Astrocyte (in vitro differentiated cells and primary cell): ENCODE results near the gene PTPRN2. TPM values are rescaled to one million over a fixed set of nuclear protein-coding genes. Genes with fewer than 3 reads are reported as not detected.

ENCODE experiments used
- DNase-seq: peaks from one replicate; pipeline ENCODE4 v3.0.0-alpha.2; 2010; ENCODE audit warnings: low read depth
- FAIRE-seq: peaks from 2 replicates; lab custom pipeline; 2011; peaks lifted over from hg19 to GRCh38; lab: Jason Lieb, UNC
- H2AFZ ChIP-seq: 2 replicates; pipeline ENCODE4 v1.6.0; 2012; ENCODE audit warnings: low read depth, low read length, inconsistent platforms
- H3K27ac ChIP-seq: 2 replicates; pipeline ENCODE4 v1.5.1; 2011; ENCODE audit warnings: low read depth, low read length, inconsistent platforms
- H3K27me3 ChIP-seq: 2 replicates; pipeline ENCODE4 v1.6.0; 2011; ENCODE audit warnings: low read length, inconsistent platforms; ENCODE audit not compliant: insufficient read depth
- H3K36me3 ChIP-seq: 2 replicates; pipeline ENCODE4 v1.5.1; 2011; ENCODE audit warnings: low read length, inconsistent platforms; ENCODE audit not compliant: insufficient read depth
- H3K4me1 ChIP-seq: 2 replicates; pipeline ENCODE4 v1.5.1; 2011; ENCODE audit warnings: low read length, inconsistent platforms; ENCODE audit not compliant: insufficient read depth
- H3K4me2 ChIP-seq: 2 replicates; pipeline ENCODE4 v1.6.0; 2012; ENCODE audit warnings: low read length, inconsistent platforms
- H3K4me3 ChIP-seq: 2 replicates; pipeline ENCODE4 v1.5.1; 2011; ENCODE audit warnings: low read depth, mild to moderate bottlenecking, low read length, inconsistent platforms; ENCODE audit not compliant: insufficient read depth
- H3K79me2 ChIP-seq: 2 replicates; pipeline ENCODE4 v1.6.0; 2012; ENCODE audit warnings: mild to moderate bottlenecking, low read length, inconsistent platforms; ENCODE audit not compliant: insufficient read depth
- H3K9ac ChIP-seq: 2 replicates; pipeline ENCODE4 v1.6.0; 2012; ENCODE audit warnings: mild to moderate bottlenecking, low read length, inconsistent platforms
- H3K9me3 ChIP-seq: 2 replicates; pipeline ENCODE4 v1.5.1; 2012; ENCODE audit warnings: low read depth, mild to moderate bottlenecking, low read length, inconsistent platforms; ENCODE audit not compliant: insufficient read depth
- H4K20me1 ChIP-seq: 2 replicates; pipeline ENCODE4 v1.6.0; 2012; ENCODE audit warnings: low read length, inconsistent platforms; ENCODE audit not compliant: insufficient read depth
- H3K27ac Mint-ChIP-seq: one replicate; pipeline ENCODE4 v1.8.0; 2021; ENCODE audit warnings: mild to moderate bottlenecking, mixed read lengths; ENCODE audit not compliant: unreplicated experiment
- H3K27me3 Mint-ChIP-seq: one replicate; pipeline ENCODE4 v1.8.0; 2021; ENCODE audit warnings: low read depth, mixed read lengths; ENCODE audit not compliant: unreplicated experiment
- H3K36me3 Mint-ChIP-seq: one replicate; pipeline ENCODE4 v1.8.0; 2021; ENCODE audit warnings: low read depth, mixed read lengths; ENCODE audit not compliant: unreplicated experiment
- H3K4me1 Mint-ChIP-seq: one replicate; pipeline ENCODE4 v1.8.0; 2021; ENCODE audit warnings: low read depth, mixed read lengths; ENCODE audit not compliant: unreplicated experiment
- H3K4me3 Mint-ChIP-seq: one replicate; pipeline ENCODE4 v1.8.0; 2021; ENCODE audit warnings: mild to moderate bottlenecking, moderate library complexity, mixed read lengths; ENCODE audit not compliant: unreplicated experiment
- H3K9me3 Mint-ChIP-seq: one replicate; pipeline ENCODE4 v1.8.0; 2021; ENCODE audit warnings: mild to moderate bottlenecking, mixed read lengths; ENCODE audit not compliant: unreplicated experiment
- EZH2 ChIP-seq: IDR thresholded peaks from 2 replicates; pipeline ENCODE4 v1.6.1; 2012; ENCODE audit warnings: mild to moderate bottlenecking, low read length, inconsistent platforms; ENCODE audit not compliant: insufficient read depth
- total RNA-seq: library from RNA; stranded (reverse); gene quantifications from 2 replicates; pipeline ENCODE4 v1.2.1, GENCODE V29; 2021
- TF ChIP-seq, protein P1 (sequence below): IDR thresholded peaks from 2 replicates; pipeline ENCODE4 v1.5.1; 2011; ENCODE audit warnings: low read depth, mild to moderate bottlenecking, inconsistent platforms, low read length, moderate library complexity; ENCODE audit not compliant: insufficient read depth

Gene PTPRN2
- total RNA-seq, 1 donor from 2014 or later: 0.09 TPM

DNA sequence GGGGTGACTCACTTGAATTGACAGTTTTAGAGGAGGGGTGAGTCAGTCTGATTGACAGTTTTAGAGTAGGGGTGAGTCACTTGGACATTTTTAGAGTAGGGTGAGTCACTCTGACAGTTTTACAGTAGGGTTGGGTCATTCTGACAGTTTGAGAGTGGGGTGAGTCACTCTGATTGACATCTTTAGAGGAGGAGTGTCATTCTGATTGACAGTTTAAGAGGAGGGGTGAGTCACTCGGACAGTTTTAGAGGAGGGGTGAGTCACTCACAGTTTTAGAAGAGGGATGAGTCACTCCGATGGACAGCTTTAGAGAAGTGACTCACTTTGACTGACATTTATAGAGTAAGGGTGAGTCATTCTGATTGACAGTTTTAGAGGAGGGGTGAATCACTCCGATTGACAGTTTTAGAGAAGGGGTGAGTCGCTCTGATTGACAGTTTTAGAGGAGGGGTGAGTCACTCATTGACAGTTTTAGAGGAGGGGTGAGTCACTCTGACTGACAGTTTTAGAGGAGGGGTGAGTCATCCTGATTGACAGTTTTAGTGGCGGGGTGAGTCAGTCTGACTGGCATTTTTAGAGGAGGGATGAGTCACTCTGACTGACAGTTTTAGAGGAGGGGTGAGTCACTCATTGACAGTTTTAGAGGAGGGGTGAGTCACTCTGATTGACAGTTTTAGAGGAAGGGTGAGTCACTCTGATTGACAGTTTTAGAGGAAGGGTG lies 655.0 kb downstream of the PTPRN2 start:
- H3K9ac ChIP-seq: no peak overlapping the region
- FAIRE-seq (no peak), DNase-seq (no peak)
- TF ChIP-seq EZH2: no peak
- TF ChIP-seq, protein P1, sequence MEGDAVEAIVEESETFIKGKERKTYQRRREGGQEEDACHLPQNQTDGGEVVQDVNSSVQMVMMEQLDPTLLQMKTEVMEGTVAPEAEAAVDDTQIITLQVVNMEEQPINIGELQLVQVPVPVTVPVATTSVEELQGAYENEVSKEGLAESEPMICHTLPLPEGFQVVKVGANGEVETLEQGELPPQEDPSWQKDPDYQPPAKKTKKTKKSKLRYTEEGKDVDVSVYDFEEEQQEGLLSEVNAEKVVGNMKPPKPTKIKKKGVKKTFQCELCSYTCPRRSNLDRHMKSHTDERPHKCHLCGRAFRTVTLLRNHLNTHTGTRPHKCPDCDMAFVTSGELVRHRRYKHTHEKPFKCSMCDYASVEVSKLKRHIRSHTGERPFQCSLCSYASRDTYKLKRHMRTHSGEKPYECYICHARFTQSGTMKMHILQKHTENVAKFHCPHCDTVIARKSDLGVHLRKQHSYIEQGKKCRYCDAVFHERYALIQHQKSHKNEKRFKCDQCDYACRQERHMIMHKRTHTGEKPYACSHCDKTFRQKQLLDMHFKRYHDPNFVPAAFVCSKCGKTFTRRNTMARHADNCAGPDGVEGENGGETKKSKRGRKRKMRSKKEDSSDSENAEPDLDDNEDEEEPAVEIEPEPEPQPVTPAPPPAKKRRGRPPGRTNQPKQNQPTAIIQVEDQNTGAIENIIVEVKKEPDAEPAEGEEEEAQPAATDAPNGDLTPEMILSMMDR: no peak
- H3K27ac Mint-ChIP-seq: no peak overlapping the region
- no peaks in the 10 kb centered on the region for H4K20me1 ChIP-seq
- H3K27ac ChIP-seq: no peak overlapping the region
- no peak overlapping the region for H2AFZ ChIP-seq
- no peaks in the 10 kb centered on the region for H3K79me2 ChIP-seq
- no peaks in the 10 kb centered on the region for H3K4me1 ChIP-seq
- no peaks in the 10 kb centered on the region for H3K36me3 ChIP-seq
- H3K27me3 ChIP-seq: no peaks in the 10 kb centered on the region
- no peak overlapping the region for H3K4me2 ChIP-seq
- peaks cover 7% of the 10 kb centered on the region for H3K36me3 Mint-ChIP-seq
- peaks cover 30% of the 10 kb centered on the region for H3K9me3 ChIP-seq
- no peak overlapping the region for H3K4me3 ChIP-seq
- H3K27me3 Mint-ChIP-seq: no peaks in the 10 kb centered on the region
- H3K4me3 Mint-ChIP-seq: no peak overlapping the region
- H3K4me1 Mint-ChIP-seq: no peaks in the 10 kb centered on the region
- H3K9me3 Mint-ChIP-seq: peaks cover 59% of the 10 kb centered on the region

DNA sequence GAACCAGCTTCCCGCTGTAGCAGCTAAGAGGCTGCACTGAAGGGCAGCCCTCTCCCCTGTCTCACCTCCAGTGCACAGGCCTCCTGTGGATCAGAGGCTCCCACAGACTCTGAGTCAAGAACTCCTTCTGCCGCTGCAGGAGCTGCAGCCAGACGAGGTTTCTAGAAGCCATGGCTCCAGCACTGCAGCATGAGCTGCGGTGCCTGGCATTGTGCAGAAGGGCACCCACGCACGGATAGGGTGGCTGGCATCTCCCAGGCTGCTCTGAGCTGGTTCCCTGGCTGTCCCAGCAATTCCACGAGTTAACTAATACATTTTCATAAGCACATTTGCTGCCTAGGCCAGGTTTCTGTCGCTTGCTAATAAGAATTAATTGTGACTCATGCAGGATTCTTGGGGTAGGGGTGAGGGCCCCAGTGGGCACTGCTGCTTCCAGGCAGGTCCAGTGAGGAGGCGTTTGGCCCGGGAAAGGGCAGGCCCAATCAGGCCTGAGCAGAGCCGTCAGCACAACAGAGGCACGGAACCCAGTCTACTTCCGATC lies 656.6 kb downstream of the PTPRN2 start:
- no peak for DNase-seq
- peaks cover 58% of the 10 kb centered on the region for H3K9me3 Mint-ChIP-seq

More for the DNA sequence above, 656.6 kb downstream of the PTPRN2 start:
- Histone ChIP-seq H3K4me2 (no peak overlapping the region), H3K27me3 (no peaks in the 10 kb centered on the region), H3K4me3 (no peak overlapping the region), H3K4me1 (no peaks in the 10 kb centered on the region), H2AFZ (no peak overlapping the region), H4K20me1 (no peaks in the 10 kb centered on the region), H3K27ac (no peak overlapping the region), H3K36me3 (no peaks in the 10 kb centered on the region), H3K9me3 (peaks cover 22% of the 10 kb centered on the region), H3K79me2 (no peaks in the 10 kb centered on the region), H3K9ac (no peak overlapping the region)
- Mint-ChIP-seq H3K4me1 (no peaks in the 10 kb centered on the region), H3K4me3 (no peak overlapping the region), H3K27me3 (no peaks in the 10 kb centered on the region), H3K27ac (no peak overlapping the region), H3K36me3 (peaks cover 7% of the 10 kb centered on the region)
- no peak for TF ChIP-seq EZH2
- TF ChIP-seq, protein P1: no peak
- no peak for FAIRE-seq
